ENCODE measurements around the gene DPH1.

DPH1 gene

DNA sequence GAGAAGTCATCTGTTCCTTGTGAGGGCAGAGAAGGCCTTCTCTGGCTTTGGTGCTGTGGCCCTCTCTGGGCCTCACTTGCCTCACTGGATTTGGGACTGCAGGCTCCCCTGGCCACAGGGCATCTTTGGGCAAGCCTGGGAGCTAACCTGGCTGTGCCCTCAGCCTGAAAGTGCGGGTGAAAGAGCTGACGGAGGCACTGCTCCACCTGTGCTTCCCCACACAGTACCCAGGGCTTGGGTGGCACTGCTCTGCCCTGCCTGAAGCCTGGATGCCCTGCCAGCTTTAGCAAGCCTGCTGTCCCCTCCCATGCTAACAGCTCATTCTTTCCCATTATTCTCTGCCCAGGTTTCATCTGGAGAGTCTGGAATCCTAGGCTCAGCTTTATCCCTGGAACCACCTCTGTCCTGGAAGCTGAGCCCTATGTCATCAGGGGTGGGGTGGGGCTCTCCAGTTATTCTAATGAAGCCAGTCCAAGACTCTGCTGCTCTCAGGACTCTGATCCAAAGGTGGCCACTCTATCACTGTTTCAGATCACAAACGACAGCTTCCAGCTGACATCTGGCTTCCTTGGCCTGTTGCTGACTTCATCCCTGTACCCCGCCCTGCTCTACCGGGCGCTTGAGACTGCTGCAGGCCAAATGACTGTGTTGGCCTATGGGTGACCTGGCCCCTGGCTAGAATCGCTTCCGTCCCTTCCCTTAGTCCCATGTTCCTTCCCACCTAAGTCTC lies 54.2 kb downstream of the DPH1 start:
- no peak for DNase-seq

DNA sequence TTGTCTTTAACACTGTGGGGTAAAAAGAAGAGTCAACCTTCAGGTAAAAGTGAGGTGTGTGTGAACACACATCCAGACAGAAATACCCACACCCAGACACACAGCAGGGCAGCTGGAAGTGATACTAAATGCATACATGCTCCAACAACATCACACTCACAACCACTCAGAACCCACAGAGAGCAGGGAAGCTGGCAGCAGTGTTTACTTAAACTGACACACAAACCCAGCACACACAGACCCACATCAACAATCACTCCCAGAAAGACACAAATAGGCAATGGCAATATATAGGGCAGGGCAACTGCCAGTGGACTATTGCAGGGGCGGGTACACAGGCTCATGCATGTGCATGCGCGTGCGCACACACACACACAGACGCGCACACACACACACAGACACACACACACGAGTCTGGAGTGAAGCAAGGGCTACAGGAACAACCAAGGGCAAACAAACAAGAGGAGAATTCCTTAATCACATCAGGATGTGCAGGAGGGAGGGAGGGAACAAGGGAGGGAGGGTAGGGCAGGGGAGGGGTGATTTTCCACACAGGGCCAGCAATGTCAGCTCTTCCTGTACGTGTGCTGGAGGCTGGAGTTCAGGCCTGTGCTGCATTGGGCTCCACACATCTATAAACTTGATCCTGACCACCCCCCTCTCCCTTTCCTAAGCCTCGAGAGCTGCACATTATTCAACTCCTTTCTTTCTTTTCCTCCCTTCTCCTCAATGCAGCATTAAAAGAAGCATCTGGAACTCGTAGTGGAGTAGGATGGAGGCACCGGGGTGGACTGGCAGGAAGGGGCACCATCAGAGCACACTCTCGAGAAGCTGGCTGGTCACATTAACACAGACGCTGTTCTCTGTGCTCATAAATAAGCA lies 55.1 kb downstream of the DPH1 start:
- DNase-seq = no peak

GRCh38 chr17:2085648-2085949 lies 55.6 kb downstream of the DPH1 start:
- DNase-seq = no peak

DNA sequence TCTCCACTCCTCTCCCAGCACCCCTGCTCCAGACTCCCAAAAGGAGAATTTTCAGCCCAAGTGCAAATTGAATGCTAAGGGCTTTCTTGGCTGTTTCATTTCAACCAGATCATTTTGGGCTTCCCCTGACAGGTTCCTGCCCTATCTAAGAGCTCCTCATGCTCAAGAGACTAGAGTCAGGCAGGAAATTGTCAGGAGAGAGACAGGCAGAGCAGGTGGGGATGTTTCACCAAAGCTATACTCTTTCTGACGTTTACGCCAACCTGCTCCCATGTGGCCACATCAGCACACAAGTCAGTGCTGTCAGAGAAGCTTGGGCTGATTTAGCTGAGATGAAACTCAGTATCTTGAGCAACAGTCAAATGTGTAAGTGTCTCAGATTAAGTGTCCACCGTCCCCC lies 56.4 kb downstream of the DPH1 start:
- DNase-seq = no peak

DNA sequence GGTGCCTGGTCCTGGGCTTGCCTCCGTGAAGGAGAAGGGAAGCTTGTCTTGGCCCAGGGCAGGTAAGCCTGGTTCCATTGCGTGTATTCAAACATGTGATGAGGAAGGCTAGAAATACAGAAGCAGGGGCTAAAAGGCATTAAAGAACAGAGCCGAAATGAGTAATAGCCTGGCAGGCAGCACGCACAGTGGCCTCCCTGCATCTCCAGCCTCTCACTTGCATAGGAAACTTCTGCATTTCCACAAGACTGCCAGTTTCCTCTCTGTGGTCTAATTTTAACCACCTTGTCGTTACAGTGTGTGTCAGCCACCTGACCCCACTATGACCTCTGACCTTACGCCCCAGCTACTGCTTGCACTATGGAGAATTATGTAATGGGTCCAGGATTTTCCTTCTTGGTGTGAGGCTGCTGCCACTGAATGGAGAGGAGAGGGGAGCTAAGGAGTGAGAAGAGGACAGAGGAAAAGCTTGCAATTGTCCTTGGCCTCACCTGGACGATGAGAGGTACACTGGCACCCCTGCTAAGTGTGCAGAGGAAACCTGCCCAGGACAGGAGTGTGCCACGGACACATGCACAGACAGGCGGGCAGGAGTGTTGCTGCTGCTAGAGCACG lies 57.8 kb downstream of the DPH1 start:
- peak; percentile 79 for DNase-seq

DNA sequence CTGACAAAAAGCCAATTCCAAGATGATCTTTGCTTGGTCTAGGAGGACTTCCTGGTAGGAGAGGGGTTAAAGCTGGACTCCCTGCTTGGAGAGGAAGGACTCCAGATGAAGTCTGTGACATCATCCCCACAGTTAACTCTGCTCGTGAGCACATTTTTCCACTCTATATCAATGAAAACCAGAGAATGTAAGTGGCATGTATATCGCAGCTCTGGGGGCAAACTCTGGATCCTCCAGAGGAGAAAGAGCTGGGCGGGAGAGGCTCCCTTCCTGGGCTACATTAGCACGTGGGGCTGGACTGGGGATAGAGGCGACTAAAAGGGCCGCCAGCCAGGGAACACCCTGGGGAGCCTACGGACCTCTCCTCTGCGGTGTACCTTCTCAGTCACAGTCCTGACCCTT lies 59.1 kb downstream of the DPH1 start:
- no peak for DNase-seq

DNA sequence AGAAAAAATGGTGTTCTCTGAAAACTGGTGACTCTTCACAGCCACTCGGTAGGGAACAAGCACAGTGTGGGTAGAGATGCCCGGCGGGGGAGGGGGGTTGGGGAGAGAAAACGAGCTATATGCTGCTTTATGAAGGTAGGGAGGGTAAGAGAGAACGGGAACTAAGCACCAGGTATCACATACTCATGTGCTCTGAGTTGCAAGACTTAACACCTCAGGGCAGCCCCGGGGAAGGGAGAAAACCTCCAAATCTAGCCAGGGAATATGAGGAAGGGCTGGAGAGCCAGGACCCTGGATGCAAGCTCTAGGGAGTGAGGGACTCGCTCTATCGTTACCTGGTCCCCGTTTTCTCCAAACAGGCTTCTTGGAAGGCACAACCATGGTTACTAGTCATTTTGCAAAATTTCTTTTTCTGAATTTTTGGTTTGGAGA lies 60.3 kb downstream of the DPH1 start:
- no peak for DNase-seq

- DNase-seq = no peak
Measured at GRCh38 chr17:2090804-2091534, 61.0 kb downstream of the DPH1 start.

- no peak for DNase-seq
Measured at GRCh38 chr17:2092253-2092652, 62.3 kb downstream of the DPH1 start.

DNA sequence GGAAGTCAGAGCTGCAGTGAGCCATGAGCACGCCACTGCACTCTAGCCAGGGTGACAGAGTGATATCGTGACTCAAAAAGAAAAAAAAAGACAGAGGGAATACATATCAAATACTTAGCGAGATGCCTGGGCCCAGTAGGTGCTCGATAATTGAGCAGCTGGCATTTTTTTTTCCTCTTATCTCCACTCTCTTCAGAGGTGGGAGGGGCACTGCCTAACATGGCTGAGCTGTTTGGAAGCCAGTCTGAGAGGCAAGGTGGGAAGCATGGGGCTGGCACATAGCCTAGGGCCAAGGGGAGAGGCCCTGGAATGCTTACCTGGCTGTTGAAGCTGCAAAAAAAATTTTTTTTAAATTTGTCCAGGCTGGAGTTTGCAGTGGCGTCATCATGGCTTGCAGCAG lies 63.4 kb downstream of the DPH1 start:
- DNase-seq = no peak

Measured in activated CD8-positive, alpha-beta memory T cell treated with anti-CD3 and anti-CD28 coated beads for 24 hours (primary cell).